ENCODE results near the gene POLR2L. TPM values are rescaled to one million over a fixed set of nuclear protein-coding genes. Genes with fewer than 3 reads are reported as not detected.
A peak's percentile ranks its signal among the peaks of the same experiment; 100 is the strongest.

The POLR2L gene
- total RNA-seq, 1 experiment from 2014 or later: 672 TPM

DNA sequence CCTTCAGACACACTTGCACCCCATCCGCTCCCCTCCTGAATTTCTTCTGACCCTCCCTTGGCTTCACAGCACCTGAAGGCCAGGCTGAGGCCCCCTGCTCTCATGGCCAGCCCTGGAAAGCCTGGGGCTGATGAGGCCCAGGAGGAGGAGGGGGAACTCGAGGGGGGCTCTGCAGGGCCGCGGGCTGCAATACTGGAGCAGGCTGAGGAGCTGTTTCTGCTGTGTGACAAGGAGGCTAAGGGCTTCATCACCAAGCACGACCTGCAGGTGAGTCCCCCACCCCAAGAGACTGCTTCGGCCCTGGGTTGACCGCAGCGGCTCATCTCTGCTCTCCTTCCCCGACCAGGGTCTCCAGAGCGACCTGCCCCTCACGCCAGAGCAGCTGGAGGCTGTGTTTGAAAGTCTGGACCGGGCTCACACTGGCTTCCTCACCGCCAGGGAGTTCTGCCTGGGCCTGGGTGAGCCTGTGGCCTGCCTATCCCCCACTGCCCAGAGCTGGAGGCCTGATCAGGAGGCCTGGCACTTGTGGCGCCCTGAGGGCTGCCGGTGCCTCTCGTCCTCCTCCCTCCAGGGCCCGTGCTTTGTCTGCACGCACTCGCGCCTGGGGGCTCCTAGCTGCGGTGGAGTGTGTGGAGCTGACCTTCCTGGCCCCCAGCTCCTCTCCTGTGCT is 13.7 kb downstream of the POLR2L start:
- DNase-seq (ENCODE audit: low read depth): no peak

DNA sequence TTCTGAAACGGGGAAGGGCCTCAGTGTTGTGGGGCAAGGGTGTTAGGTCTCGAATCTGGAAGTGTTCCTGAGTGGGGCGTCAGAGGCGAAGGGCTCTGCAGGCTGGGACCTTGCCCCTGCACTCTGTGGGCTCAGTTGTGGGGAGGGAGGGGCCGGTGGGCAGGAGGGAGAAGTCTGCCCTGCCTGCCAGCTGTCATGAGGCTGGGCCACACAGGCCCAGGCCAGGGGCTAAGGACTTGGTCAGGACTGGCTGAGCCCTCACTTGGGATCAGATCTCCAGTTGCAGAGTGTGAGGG is 14.5 kb downstream of the POLR2L start, which contains the start of gene CRACR2B:
Gene CRACR2B (plus strand): TSS at position 23 of the 296 bp plus-strand sequence. CDS start 689 bp downstream, outside the sequence.
- DNase-seq (ENCODE audit: low read depth): no peak

DNA sequence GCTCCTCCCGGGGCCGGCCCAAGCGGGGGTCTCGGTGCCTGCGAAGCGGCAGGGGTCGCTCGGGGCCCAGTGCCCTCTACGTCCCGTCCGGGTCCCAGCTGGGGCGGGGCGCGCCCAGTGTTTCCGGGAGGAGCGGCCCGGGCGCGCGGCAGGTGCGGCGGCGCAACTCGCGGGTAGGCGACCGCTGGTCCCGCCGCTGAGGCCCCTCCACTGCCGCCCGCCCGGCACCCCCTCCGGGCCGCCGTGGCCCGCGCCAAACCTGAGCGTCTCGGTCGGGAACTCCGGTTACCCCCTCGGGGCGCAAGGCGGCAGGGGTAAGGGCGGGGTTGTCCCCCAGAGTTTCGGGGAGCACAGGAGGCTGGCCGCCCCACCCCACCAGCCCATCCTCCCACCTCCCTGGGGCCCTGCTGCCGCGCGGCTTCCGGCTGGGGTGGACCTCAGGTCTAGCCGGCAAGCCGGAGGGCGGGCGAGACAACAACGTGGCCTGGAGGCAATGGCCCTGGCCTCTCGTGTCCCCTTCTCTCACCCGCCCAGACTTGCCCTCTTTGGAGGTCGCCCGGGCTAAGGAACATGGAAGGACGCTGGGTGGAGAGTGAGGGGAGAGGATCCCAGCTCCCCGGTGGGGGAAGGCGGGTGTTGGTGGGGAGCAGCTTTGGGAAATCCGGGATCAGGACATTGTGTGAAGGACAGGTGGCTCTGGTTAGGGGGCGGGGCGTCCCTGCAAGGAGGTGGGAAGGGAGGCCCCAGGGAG is 15.0 kb downstream of the POLR2L start:
- no peak for DNase-seq (ENCODE audit: low read depth)

DNA sequence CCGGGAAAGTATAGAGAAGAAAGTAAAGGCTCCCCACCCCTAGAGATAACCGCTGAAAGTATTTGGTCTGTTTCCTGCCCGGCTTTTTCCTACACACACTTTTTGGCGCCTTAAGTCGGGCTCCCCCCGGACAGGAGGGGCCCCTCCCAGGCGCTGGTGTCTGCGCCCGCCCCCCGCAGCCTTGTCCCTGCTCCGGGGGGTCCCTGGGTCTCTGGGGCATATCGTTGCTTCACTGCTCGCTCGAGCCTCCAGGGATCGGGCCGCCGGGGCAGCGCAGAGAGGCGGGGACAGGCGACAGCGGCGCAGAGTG is 15.5 kb downstream of the POLR2L start:
- DNase-seq (ENCODE audit: low read depth): no peak

DNA sequence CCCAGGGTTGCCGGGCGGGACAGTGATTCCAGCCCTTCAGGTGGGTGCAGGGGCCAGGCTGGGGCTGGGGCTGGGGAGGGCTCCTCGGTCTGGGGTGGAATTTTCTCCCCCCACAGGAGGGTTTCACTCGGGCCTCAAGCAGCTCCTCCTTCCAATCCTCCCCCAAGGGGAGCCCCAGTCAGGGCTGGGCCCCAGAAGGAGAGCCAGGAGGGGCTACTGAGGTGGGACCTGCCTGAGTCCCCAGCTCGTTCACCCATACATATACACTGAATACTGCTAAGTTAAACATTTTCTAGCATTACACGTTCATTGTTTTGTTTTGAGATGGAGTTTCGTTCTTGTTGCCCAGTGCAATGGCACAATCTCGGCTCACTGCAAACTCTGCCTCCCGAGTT is 16.1 kb downstream of the POLR2L start:
- DNase-seq (ENCODE audit: low read depth): no peak

DNA sequence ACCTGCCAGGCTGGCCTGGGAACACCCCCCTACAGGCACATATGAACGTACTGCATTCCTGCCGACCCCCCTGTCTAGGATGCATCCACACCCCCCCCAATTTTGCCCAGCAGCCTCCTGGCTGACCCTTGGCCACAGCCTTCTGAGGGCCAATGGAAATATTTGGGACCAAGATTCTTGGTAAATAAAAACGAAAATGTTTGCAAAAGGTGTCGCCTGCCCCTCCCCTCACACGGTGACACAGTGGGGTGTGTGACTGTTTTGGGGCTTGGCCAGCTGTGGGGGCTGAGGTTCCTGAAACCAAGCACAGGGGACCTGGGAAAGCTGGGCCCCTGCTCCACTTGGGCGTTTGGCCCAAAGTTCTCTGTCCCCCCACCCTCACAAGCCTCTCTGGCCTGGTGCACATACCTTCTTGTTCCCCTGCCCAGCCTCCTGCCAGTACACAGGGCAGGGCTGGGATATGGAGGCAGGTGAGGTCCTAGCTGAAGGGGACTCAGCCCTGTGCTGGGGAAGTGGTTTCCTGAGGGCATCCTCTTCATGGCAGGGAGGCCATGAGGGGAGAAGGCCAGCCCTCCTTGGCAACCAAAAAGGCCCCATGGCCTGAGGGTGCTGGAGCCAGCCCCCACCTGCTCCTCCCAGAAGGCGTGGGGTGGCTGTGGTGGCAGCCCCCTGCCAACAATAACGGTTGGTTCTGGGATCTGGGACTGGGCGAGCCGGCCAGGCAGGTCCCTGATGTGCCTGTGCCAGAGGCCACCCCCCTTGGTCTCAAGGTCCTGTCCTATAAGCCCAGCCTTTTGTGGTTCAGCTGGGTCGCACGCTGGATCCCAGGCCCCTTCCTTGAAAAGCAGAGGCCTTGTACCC is 16.7 kb downstream of the POLR2L start:
- no peak for DNase-seq (ENCODE audit: low read depth)

DNA sequence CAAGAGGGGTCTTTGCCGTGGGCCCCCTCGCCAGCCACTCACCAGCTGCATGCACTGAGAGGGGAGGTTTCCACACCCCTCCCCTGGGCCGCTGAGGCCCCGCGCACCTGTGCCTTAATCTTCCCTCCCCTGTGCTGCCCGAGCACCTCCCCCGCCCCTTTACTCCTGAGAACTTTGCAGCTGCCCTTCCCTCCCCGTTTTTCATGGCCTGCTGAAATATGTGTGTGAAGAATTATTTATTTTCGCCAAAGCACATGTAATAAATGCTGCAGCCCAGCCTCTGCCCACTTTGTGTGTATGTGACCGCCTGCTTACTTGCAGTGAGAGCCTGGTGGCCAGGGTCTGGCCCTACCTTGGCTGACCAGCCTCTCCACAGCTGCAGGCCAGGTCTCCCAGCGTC is 17.4 kb downstream of the POLR2L start:
- no peak for DNase-seq (ENCODE audit: low read depth)

DNA sequence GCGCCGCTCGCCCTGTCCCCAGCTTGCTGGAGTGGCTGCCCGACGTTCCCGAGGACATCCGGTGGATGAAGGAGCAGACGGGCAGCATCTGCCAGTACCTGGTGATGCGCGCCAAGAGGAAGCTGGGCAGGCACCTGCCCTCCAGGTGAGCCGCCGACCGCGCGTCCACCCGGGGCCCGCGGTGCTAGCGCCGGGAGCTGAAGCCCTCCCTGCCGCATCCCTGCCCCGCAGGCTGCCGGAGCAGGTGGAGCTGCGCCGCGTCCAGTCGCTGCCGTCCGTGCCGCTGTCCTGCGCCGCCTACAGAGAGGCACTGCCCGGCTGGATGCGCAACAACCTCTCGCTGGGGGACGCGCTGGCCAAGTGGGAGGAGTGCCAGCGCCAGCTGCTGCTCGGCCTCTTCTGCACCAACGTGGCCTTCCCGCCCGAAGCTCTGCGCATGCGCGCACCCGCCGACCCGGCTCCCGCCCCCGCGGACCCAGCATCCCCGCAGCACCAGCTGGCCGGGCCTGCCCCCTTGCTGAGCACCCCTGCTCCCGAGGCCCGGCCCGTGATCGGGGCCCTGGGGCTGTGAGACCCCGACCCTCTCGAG is 17.9 kb downstream of the POLR2L start:
- DNase-seq (ENCODE audit: low read depth): no peak

DNA sequence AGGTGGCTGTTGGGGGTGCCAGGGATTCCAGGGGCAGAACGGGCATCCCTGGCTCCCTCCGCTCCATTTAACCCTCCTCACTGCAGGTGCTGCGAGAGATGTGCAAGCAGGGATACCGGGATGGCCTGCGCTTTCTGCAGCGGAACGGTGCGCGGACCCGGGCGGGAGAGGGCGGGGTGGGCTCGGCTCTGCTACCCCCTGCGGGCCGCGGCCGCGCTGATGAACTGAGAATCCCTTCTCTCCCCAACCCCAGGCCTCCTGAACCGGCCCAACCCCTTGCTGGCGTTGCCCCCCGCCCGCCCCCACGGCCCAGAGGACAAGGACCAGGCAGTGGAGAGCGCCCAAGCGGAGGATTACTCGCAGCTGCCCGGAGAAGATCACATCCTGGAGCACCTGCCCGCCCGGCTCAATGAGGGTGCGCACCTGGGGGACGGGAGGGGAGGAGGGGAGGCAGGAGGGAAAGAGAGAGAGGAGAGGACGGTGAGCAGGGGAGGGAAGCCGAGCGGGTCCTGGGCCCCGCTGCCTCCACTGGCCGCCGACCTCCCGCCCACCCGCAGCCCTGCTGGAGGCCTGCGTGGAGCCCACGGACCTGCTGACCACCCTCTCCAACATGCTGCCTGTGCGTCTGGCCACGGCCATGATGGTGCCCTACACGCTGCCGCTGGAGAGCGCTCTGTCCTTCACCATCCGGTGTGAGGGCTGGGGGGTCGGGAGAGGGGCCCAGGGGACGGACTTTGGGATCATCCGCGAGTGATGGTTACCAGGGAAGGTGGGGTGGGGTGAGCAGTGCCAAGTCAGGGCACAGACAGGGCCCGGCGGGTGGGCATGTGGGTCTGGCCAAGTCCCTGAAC is 18.7 kb downstream of the POLR2L start:
- DNase-seq (ENCODE audit: low read depth): no peak

DNA sequence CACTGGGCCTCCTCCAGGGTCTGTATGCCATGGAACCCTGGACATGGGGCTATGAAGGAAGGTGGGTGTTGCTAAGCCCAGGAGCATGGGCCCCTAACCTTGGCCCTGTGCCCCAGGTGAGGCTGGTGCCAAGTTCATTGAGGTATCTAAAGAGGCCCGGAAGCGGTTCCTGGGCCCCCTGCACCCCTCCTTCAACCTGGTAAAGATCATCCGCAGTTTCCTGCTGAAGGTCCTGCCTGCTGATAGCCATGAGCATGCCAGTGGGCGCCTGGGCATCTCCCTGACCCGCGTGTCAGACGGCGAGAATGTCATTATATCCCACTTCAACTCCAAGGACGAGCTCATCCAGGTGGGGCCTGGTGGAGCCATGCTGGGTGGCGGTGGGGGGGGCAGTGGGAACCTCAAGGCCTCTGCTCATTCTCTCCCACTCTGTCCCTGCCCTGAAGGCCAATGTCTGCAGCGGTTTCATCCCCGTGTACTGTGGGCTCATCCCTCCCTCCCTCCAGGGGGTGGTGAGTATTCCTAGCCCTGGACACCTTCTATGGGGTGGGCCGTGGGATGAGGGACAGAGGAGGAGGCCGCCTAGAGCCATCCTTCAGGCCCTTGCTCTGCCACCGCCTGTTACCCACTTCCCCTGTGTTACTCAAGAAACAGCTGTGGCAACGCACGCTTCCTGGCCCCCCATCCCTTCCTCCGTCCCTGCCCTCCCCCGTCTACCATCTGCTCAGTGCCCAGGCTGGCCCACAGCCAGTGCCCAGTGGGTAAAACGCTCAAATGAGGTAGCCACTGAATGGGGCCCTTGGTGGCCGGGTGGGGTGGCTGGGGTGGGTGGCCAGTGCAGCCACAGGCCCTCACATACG is 20.6 kb downstream of the POLR2L start:
- DNase-seq (ENCODE audit: low read depth): no peak

DNA sequence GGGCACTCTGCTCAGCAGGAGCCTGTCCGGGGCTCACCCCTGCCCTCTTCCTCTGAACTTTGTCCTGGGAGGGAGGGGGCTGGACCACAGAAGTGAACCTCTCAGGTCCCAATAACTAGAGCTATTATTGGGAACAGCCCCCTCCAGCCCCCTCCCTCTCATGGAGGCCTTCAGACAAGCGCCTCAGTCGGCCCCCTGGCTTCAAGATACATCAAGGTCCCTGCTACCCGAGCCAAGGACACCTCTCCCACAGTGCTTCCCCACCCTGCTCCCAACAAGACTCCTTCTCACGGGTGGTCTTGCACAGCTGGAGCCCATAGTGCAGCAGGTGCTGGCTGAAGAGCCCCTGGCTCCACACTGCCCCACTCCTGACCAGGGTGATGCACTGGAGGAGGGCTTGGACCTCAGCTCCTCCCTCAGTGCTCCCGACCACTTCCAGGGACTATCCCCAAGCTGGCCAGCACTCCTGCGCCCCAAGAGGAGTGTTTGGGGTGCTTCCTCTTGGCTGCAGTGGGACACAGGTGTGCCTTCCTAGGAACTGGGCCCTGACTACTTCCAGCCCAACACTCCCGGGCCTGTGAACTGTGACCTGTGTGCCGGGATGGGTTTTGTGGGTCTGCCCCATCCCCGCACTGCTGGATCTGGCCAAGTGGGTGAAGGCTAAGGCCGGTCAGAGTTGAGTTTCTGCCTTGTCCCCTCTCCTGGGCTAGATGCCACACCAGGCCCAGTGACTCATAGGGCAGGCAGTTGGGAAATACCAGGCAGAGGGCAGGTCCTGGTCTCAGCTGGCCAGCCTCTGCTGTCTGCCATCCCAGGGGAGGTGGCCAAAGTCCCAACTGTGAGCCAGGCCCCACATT is 21.4 kb downstream of the POLR2L start:
- DNase-seq (ENCODE audit: low read depth): peak; percentile 68

DNA sequence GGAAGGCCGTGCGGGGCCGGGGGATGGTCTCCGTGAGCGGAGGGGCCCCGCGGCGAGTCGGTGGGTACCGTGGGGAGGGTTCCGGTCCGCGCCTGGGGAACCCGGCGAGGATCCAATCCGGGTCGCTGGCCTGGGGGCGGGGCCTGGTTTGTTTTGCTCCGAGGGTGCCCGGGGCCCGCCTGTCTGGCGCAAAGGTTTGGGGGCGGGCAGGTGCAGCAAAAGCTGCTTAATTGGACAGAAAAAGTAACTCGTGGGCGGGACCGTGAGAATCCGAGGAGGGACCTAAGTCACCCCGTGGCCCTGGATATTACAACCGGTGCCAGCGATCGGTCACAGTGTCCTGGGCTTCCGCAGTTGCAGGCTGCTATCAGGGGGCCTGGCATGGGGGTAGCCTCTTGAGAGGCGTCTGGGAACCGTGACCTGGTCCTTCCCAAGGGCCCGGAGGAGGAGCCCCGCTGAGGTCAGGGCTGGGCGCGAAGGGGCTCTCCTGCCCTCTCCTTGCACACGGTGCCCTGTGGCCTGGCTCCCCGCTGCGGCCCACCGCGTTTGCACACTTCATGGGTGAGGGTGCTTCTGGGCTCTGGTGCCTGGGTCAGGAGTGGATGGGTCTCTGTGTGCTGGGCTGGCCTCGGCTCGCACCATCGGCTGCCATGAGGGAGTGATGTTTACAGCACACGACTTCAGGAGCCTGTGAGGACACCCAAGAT is 22.2 kb downstream of the POLR2L start:
- peak; percentile 85 for DNase-seq (ENCODE audit: low read depth)

DNA sequence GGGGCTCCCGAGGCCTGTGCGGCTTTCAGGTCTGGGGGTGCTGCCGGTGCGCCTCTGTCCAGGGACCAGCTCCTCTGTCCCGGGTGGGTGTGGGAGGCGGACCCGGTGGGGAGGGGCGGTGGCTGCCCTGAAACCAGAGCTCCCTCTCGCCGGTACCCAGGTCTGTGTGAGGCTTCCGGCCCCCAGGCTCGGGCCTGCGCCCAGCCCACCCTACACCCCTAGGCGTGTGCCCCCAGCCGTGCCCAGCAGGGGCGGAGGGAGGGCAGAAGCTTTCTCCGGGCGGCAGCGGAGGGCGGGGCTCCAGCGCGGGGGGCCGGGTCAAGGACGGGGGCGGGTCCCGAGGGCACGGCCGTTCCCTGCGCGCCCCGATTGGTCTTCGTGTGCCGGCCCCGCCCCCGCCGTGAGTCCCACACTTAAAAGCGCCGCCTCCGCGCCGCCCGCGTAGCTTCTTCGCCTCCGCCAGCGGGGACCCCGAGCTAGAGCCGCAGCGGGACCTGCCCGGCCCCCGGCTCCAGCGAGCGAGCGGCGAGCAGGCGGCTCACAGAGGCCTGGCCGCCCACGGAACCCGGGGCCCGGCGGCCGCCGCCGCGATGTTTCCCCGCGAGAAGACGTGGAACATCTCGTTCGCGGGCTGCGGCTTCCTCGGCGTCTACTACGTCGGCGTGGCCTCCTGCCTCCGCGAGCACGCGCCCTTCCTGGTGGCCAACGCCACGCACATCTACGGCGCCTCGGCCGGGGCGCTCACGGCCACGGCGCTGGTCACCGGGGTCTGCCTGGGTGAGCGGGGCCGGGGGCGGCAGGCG is 23.0 kb downstream of the POLR2L start:
- peak; percentile 74 for DNase-seq (ENCODE audit: low read depth)

DNA sequence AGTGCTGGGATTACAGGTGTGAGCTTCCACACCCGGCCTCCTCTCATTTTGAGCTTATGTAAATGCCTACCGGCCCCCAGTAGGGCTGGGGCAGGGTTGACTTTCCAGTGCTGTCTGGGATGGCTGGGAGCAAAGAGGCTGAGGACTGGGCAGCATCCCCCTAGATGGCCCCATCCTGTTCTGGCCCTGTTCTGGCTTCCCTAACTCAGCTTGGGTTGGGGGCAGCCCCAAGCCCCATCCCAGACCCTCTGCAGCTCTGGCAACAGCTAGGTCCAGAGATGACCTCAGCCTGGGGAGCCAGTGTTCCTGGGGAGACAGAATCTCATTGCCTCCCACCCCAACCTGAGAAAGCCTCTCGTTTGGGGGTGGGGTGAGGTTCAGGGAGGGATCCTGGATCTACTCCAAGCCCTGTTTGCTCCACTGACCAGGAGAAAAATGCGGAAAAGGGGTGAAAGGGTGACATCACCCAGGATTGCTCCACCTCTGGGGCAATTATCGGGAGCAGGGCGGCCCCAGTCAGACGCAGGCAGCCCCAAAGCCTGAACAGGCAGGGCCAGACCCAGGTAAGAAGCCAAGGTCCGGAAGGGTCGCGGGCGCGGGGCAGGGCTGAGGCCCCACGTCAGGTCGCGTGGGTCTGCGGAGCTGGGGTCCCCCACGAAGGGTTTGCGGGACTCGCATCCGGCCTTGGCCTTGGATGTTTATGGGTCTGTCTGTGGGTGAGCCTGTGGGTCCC is 23.8 kb downstream of the POLR2L start, which contains the start of gene PNPLA2:
Gene PNPLA2 (plus strand): TSS at position 519 of the 733 bp plus-strand sequence. CDS start 805 bp downstream, outside the sequence.
- no peak for DNase-seq (ENCODE audit: low read depth)

DNA sequence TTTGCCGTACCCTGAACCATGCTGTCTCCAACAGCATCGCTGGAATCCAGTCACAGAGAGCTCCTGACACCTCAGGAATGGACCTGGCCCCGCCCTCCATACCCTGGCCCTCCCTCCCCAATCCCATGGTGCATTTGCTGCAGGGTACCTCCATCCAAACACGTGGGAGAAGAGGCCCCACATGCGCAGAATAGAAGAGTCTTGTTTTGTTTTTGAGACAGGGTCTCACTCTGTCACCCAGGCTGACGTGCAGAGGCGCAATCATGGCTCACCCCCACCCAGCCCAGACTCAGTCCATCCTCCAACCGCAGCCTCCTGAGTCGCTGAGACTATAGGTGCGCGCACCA is 25.9 kb downstream of the POLR2L start:
- no peak for DNase-seq (ENCODE audit: low read depth)

DNA sequence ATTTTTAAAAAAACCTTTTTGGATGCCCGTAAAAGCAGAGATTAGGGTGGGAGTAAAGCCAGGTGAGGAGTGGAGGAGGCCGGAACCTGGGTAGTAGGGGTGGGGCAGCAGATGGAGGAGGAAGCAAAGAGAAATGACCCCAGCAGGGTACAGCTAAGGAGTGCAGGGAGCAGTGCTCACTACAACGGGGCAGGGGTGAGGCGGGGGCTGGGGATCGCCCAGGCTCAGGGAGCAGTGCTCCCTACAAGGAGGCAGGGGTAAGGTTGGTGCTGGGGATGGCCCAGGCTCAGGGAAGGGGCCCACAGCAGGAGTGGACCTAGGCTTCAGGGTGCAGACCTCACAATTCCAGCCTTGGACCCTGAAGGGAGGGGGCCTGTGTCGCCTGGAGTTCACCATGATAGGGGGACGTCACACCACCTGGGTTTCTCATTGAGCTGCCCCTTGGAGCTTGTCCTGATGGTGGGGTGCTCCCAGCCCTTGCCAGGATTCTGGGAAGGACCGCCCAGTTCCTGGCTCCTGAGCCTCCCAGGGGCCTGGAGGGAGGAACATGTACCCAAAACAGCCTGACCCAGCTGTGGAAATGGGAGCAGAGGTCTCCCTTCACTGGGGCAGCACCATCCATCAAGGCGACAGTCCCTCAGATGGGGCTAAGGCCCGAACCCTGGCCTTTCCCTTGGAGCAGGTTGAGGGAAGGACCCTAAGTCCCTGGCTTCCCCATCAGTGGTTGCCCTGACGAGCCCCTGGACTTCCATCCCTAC is 26.5 kb downstream of the POLR2L start:
- DNase-seq (ENCODE audit: low read depth): no peak

Measured in HT1080 (cell line).